Suppressor macrophage treated with lipopolysaccharide for 4 hours (primary cell): ENCODE data around the gene CAV1.

ENCODE experiments used
- DNase-seq: peaks from one replicate; pipeline ENCODE4 v3.0.0-alpha.2; 2020

CAV1 gene

DNA sequence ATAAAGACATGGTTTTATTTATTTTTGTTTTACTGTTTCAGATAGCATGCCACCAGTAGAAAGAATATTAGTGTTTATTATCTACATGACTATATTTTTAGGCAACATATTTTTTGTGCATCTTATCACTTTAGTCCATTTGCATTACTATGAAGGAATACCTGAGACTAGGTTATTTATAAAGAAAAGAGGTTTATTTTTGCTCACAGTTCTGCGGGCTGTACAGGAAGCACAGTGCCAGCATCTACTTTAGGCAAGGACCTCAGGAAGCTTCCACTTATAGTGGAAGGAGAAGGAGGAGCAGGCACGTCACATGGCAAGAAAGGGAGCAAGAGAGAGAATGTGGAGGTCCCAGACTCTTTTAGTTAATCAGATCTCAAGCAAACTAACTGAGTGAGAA is 19.6 kb upstream of the CAV1 start:
- no peak for DNase-seq

DNA sequence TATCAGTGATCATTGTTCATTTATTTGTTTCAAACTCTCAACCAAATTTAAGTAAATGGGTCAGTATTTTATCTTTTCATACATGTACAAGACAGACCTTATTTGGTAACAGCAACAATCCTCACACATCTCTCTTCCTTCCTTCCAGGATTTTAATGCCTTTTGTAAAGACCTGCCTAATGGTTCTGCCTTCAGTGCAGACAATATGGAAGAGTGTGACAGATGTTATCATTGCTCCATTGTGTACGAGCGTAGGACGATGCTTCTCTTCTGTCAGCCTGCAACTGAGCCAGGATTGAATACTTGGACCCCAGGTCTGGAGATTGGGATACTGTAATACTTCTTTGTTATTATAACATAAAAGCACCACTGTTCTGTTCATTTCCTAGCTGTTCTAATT is 19.0 kb upstream of the CAV1 start:
- no peak for DNase-seq

DNA sequence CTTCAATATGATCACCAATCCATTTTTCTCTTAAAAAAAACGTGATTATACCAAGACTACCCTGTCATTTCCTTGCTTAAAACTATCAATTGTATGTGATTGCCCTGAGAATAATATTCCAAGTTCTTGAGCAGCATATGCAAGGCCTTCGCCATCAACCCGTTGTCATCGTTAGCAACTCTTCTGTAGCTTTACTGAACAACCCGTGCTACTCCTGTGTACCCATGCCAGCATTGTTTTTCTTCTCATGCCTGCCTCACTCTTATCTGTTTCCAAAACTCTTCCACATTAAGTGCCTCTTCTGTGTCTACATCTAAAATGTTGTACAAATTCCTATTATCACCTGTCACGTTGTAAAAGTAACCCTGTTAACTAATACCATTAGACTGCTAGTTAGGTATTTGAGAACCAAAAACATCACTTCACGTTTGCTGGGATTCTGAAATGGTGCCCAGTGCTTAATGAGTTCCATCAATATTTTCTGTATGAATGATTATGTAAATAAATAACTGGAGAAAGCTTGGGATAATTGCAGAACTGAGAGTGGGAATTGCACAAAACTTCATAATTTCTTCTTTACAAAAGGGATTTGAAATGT is 14.8 kb upstream of the CAV1 start:
- DNase-seq: no peak

DNA sequence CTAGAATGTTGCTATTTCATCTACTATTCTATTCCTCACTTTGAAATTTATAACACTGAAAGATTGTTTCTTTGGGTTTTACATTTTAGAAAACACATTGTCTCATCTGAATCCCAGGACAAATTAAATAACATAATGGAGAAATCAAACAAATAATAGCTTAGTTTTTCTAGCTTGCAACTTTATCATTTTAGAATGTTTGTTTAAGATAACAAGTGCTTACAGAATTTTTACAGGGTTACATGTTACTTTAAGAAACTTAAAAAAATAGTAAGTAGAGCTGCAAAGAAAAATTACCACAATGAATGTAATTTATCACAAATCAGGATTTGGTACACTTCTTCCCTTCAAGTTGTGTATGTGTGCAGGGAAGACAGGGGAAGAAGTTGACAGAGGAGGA is 14.0 kb upstream of the CAV1 start:
- no peak for DNase-seq

DNA sequence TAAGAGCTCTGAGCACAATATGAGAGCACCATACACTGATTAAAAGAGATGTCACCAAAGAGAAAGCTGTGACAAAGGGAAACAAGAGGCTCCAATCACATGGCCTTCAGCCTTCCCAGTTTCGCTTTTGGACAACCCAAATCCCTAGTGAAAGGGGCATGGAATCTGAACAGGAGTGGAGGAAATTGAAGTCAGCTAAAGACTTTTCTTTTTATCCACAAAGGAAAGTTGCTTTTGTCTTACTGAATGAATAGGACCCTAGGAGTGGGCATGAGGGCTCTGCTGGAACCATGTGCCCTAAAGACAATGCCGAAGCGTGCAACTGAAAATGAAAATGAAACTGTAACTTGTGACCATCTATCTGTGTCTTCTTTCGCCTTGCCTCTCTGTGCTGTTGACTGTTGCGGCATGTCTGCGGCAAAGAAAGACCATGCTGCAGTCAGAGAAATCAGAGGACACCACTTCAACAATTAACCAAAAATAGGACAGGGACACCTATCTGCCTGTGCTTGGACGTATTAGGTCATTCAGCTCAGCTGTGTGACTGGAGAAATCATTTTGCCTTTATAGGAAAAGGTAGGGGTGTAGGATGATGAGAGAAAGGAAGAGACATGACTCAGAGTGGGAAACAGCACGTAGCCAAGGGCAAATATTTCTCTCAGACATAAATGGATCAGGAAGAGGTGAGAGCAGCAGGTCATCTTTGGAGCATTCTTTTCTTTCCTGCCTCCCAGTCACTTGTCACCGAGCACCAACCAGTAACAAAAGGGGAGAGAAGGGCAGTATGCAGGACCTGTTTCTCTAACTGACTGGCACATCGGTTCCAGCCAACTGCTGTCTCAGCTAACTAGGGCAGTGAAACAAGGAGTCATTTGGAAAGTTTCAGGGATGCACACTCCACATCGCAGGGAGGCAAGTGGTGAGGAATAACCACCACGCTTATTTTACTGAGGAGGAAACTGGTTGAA is 13.0 kb upstream of the CAV1 start:
- peak; percentile 39 for DNase-seq

DNA sequence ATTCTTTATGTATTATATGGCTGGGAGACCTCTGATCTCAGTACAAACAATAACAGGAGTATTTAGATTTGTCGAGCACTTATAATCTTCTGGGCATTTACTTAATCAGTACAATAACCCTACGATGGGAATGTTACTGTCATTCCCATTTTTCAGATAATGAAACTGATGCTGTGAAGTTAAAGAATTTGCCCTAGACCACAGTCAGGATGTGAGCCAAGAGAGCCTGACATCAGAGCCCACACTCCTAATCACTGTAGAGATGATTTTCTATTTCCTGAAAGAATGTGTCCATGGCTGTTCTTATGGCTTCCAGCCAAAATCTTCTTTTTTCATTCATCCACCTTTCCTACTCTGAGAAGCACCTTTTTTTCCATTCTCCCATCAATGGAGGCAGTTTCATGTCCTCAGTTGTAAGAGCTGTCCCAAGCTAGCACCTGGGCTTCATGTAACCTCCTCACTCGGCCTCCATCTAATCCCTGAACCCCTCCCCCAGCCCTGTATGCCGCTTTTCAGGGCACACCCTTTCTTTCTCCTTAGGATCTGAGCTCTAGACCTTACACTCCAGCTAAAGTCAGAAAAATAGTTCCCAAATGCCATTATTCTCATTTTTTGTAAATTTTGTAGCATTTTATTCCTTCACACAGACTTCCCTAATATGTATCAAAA is 12.2 kb upstream of the CAV1 start:
- no peak for DNase-seq

DNA sequence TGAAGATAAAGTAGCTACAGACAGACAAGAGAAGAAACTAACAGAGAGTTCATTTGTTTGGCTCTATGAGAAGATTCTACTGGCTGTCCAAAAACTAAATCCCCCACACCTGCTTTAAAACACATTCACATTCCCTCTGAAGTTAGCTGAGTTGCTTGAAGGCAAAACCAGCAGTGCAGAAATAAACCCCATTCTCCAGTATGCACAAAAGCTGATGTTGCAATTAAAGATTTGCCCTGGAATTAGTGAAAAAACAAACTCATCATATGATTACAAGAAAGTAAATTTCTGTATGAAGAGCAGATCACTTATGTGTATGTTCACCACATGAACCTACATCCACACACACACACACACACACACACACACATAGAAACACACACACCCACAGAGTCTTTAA is 9.3 kb upstream of the CAV1 start:
- DNase-seq: no peak

DNA sequence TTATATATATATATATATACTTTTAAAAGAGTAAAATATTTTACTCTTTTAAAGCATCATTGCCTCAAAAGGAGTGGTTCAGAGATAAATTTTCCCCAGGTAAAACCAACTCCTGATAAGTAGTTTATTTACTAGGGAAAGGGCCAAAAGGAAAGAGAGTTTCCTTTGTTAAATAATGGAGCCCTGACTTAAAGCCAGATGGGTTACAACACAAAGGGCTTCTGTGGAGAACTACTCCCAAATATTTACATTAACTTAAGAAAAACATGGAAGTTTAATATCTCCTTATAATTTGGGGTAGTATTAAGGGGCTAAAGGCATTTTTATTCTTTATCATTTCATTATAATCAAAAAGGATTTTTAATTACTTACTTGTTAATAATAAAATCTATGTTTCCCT is 8.5 kb upstream of the CAV1 start:
- DNase-seq: no peak

DNA sequence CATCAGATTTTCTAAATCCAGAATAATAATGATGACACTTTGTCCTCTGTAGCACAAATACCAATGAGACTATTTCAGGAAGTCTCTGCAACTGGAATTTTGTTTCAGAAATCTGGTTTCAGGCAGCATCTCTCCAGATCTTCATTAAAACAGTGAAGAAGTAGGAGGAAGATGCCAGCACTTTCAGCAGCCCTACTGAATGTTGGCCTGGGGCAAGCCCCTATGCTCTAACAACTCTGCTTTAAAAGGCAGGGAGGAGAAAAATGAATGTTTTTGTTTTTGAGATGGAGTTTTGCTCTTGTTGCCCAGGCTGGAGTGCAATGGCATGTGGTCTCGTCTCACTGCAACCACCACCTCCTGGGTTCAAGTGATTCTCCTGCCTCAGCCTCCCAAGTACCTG is 7.2 kb upstream of the CAV1 start:
- DNase-seq: no peak

DNA sequence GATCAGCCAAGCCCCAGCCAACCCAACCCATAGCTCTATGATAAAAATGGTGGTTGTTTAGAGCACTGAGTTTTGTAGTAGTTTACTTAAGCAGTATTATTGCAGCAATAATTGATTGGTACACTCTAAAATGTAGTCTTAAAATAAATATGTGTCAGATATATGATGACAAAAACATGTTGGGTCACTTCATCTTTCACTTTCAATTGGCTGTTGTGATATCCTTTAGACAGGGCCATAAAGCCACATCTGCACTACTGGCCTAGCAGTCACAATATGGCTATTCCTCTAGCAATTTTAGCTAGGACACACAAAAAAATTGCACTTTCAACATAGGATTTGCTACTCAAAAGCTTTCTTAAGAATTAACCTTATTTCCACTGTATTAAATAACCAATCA is 5.9 kb upstream of the CAV1 start:
- peak; percentile 29 for DNase-seq

DNA sequence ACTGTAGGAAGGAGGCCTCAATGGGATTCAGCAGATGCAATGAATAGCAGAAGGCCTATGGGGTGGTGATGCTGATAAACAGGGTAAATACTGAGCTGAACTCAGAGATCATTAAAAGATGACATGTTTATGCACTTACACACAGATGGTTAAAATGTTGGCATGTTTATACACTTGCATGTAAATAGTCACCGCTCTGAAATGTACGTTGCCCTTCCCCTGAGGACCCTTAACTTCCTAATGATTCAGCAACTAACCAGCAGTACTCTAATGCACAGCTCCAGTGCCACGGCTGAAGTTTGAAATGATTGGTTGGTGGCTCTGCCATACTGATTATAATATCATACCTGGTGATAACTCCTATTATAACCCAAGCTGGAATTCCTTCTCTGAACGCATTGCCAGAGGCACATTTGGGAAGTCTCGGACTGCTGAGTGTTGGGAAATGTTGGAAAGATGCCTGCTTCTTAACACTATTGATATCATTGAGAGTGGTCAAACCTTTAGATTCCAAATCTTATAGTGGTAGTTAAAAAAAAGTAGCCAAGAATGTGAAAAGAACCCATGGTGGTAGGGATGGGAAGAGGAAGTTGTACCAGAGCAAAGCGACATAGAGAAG is 3.7 kb upstream of the CAV1 start:
- no peak for DNase-seq

DNA sequence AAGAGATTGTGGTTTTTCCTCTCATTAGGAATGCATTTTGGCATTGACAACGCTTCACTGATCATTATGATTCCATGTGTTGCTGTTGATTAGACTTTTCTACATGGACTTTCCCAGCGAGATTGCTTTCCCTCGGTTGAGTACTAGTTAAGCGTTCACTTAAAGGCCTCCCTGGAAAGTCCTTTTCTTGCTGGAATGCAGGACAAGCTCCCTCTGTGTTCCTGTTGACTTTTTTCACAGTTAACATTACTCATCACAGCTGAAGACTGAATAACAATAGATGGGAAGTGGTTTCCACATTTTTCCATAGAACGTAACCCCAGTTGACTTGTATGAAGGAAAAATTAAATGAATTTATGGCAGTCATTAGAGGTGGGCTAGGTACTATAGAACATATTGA is 2.6 kb upstream of the CAV1 start:
- no peak for DNase-seq

DNA sequence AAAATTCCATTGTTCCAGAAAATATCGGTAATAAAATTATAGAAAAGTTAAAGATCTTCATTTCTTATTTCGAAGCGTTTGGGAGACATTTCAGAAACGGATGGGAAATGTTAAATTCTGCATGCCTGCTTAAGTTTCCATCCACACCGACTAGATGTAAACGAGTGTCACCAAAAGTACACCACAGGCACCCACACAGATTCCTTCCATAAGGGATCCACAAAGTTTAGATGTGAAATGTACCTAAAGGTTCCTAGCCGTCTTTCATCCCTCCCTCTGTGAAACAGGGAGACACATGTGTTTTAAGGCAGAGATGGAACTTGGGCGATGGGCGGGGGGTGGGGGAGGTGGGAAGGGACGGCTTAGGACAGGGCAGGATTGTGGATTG is 621 bp upstream of the CAV1 start:
- no peak for DNase-seq

DNA sequence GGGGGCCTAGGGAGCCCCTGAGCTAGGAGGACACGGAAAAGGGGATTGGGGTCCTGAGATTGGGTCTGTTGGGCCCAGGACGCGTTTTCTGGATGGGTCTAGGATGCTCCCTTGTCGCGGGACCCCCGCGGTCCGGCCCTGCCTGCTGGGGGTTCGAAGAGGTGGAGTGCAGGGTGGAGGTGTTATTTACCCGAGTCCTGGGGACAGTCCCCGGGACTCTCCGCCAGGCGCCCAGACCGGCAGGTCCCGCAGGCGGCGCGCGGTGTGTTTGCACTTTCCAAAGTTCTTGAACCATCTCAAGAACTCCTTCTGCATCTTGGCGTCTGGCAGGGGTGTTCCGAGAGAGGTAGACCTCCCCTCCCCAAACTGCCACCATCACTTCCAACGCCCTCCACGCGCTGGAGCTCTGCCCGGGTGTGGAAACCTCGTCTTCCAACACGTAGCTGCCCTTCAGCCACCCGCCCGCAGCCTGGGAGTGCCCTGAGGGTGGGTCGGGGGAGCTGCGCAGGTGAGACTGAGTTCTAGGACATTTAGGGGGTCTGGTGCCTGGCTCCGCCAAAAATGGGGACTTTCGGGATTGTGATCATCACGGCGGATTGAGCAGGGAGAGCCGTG is 569 bp downstream of the CAV1 start:
- DNase-seq: no peak

DNA sequence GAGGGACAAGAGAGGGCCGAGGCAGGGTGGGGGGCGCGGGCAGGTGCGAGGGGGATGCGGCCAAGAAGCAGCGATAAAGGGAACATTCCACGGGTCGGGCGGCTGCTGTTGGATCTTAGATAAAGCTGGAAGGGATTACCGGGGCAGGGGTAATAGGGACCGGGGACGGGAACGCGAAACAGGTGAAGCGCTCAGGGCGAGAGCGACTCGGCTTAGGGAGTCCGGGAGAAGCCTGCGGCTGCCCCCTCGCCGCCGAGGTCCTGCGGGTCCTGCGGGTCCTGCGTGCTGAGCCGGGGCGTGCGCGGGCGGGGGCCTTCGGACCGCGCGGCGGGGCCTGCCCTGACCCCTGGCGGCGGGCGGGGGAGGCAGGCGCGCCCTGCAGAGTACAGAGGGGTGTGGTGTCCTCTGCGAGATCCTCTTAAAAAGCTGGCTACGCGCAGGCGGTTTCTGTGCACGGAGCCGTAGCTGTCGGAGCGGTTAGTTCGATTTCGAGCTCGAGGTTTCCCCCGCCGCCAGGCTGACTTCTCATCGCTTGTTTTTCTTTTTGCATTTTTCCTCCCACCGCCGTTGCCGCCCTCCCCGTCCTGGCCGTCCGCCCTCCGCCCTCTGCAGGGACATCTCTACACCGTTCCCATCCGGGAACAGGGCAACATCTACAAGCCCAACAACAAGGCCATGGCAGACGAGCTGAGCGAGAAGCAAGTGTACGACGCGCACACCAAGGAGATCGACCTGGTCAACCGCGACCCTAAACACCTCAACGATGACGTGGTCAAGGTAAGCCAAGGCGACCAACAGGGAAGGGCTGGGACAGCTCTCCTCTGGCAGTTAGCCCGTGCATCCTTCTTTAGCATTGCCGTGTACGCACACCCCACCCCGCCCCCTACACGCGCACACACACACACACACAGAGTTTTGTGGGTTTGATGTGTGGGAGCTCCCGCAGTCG is 1.4 kb downstream of the CAV1 start:
- DNase-seq: peak; percentile 76

DNA sequence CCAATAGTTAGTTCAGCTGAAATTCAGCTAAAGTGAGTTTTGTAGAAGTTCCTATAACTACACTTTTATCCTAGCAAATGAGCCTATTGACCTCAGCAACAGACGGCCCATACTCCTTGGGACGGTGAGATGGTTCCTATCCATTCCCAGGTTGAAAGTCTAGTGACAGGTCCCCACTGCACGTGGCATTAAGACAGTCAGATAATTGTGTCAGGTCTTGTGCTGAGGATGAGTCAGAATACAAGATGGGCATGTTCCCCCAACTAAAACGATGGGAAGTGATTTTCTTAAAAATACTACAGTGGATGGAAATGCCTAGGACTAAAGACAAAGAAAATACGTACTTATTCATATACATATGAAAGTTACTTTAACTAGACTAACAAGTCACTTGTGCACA is 2.1 kb downstream of the CAV1 start:
- DNase-seq: no peak

DNA sequence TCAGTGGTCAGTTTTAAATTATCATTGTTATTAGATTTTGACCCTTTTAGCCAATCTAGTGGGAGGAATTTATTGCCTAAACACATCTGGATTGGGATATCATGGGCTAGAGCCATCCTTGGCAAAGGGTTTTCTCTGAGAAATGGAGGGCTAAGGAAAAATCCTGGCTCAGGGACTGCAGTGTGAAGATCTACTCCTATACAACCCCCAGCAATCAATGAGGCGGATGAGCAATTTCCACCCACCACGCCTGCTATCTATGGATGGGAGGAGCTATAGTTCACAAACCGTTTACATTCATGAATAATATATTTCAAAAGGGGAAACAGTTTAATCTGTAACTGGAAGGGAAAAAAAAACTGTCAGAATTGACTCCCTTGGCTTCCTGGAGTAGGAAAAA is 2.7 kb downstream of the CAV1 start:
- DNase-seq: no peak

DNA sequence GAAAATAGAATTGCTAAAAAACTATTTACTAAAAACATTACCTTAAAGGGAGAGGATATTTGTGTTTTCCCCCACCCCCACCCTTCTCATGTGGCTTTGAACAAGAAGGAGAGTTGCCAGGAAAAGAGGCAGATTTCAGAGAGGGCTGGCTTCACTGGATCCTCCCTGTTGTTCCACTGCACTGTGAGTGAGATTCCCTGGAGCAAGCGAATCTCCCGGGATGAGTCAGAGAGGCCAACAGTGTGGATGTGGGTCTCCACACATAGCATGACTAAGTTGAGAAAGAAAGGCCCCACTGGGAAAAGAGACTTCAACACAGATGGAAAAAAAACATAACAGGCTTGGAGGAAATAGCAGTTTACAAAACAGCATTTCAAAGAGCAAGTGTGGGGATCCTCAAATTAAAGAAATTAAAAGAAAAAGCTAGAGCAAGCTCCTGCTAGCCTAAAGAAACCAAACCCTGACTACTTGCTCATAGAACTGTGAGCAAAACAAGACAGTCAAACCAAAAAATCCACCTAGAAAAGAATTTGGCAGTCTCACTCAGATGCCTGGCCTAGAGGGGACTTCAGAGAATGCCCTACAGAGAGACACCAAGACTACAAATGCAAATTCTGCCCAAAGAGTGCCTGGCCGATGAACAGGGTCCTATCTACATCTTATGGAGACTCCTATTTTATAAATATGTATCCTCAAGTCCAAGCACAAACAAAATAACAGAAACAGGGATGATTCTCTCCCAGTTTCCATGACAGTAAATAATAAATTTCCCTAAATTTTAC is 3.4 kb downstream of the CAV1 start:
- DNase-seq: no peak

DNA sequence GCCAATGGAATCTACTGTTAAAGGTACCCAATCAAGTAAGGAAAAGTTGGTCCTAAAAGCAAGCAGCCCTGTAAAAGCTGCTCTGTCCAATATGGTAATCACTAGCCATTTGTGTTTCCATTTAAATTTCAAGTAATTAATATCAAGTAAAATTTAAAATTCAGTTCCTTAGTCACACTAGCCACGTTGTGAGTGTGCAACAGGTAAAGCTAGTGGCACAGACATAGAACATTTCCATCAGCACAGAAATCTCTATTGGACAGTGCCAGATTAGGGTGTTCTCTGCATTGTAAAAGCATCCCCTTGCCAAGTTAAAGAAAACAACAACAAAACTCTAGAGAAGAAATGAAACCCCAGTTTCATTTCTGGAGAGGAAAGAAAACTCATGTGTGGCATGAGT is 4.4 kb downstream of the CAV1 start:
- no peak for DNase-seq

DNA sequence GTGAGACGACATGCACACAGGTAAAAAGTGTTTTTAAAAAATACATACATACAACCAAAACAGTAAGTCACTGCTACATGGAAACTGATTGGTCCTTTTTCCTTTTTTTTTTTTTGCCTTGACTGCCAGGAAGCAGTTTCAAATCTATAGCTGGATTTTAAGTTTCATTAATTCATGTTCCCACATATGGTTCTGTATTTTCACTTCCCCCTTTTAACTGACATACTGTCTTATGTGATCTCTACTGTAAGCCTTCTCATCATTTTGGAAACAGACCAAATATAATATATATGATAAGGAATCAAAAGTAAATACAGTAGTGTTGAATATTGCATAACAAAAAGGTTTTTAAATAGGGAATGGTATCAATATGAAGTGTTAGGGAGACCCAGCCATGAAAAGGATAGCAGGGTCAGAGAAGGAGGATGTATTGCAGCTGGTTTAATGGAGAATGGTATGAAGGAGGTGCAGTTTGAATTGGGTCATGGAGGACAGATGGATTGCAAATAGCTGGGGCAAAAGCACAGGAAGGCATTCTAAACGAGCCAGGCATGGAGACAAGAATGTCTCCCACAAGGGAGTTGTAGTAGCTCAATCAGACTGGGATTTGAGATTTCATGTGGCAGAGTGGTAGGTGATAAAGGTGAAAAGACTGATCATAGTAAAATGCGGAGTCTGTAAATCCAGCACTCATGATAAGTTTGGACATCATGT is 5.4 kb downstream of the CAV1 start:
- DNase-seq: peak; percentile 11
